GM19328 (cell line): ENCODE results near the gene ZSCAN20.

Experiments used
- ATAC-seq: cut with Tn5 transposase; IDR thresholded peaks from one replicate; pipeline ENCODE4 v1.9.1; 2021; ENCODE audit warnings: mild to moderate bottlenecking, moderate library complexity; ENCODE audit not compliant: unreplicated experiment

Gene ZSCAN20

GRCh38 chr1:33472269-33472980 lies at the start of gene ZSCAN20:
TSS of gene ZSCAN20 (plus strand) at chr1:33472645. CDS start at chr1:33479289, 6,644 bp downstream.
- peak; percentile 83 for ATAC-seq

GRCh38 chr1:33424205-33424604 lies 48.2 kb upstream of the ZSCAN20 start:
- ATAC-seq, result no peak

GRCh38 chr1:33424610-33425009 lies 47.8 kb upstream of the ZSCAN20 start:
- no peak for ATAC-seq

- no peak for ATAC-seq
These were observed 46.5 kb upstream of the ZSCAN20 start for GRCh38 chr1:33425900-33426299.

- no peak for ATAC-seq
These were observed 45.5 kb upstream of the ZSCAN20 start for GRCh38 chr1:33426916-33427315.

GRCh38 chr1:33428661-33429060 lies 43.8 kb upstream of the ZSCAN20 start:
- no peak for ATAC-seq

- ATAC-seq, result no peak
These were observed 43.1 kb upstream of the ZSCAN20 start for GRCh38 chr1:33429332-33429731.

- no peak for ATAC-seq
These were observed 42.4 kb upstream of the ZSCAN20 start for GRCh38 chr1:33429856-33430691.

GRCh38 chr1:33430692-33431593 lies 41.5 kb upstream of the ZSCAN20 start, which contains the start of gene PHC2:
TSS of gene PHC2 (minus strand) at chr1:33431095. CDS start at chr1:33375539, 55,556 bp downstream.
- peak; percentile 86 for ATAC-seq

GRCh38 chr1:33433509-33434362 lies 38.7 kb upstream of the ZSCAN20 start:
- no peak for ATAC-seq

GRCh38 chr1:33434363-33434750 lies 38.1 kb upstream of the ZSCAN20 start:
- ATAC-seq, result no peak

- no peak for ATAC-seq
These were observed 37.2 kb upstream of the ZSCAN20 start for GRCh38 chr1:33435096-33435820.

- ATAC-seq, result no peak
These were observed 35.7 kb upstream of the ZSCAN20 start for GRCh38 chr1:33436557-33437285.

- ATAC-seq, result no peak
These were observed 33.9 kb upstream of the ZSCAN20 start for GRCh38 chr1:33438364-33439160.

GRCh38 chr1:33439662-33440061 lies 32.8 kb upstream of the ZSCAN20 start:
- no peak for ATAC-seq

- ATAC-seq, result no peak
These were observed 31.2 kb upstream of the ZSCAN20 start for GRCh38 chr1:33441088-33441745.

- ATAC-seq, result no peak
These were observed 30.3 kb upstream of the ZSCAN20 start for GRCh38 chr1:33442141-33442540.
